Uterus (tissue), 2 donors: Measurements from ENCODE around the gene MAP10.

Experiments
- POLR2A ChIP-seq, 2 donors: fragments of 450-650 bp; IDR thresholded peaks; one replicate each; pipeline ENCODE4 v1.6.1; 2016; ENCODE audit warnings: antibody characterized with exemption in 2 of 2, mild to moderate bottlenecking in 1 of 2, moderate library complexity in 1 of 2
- TF ChIP-seq, protein P1 (sequence below), 4 experiments: fragments of 200-600 bp in 2 of 4; fragments of 450-650 bp in 2 of 4; sonication (generic) in 2 of 4; IDR thresholded peaks; one replicate each; pipeline ENCODE4 v1.5.1; 2016 to 2019; ENCODE audit warnings: antibody characterized with exemption in 4 of 4, mild to moderate bottlenecking in 2 of 4, moderate library complexity in 1 of 4

GRCh38 chr1:232813760-232814159, 8.5 kb downstream of the MAP10 start:
- TF ChIP-seq, protein P1, sequence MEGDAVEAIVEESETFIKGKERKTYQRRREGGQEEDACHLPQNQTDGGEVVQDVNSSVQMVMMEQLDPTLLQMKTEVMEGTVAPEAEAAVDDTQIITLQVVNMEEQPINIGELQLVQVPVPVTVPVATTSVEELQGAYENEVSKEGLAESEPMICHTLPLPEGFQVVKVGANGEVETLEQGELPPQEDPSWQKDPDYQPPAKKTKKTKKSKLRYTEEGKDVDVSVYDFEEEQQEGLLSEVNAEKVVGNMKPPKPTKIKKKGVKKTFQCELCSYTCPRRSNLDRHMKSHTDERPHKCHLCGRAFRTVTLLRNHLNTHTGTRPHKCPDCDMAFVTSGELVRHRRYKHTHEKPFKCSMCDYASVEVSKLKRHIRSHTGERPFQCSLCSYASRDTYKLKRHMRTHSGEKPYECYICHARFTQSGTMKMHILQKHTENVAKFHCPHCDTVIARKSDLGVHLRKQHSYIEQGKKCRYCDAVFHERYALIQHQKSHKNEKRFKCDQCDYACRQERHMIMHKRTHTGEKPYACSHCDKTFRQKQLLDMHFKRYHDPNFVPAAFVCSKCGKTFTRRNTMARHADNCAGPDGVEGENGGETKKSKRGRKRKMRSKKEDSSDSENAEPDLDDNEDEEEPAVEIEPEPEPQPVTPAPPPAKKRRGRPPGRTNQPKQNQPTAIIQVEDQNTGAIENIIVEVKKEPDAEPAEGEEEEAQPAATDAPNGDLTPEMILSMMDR (IDR thresholded peaks at IDR 0.05): no peak
- TF ChIP-seq POLR2A (IDR thresholded peaks at IDR 0.05): no peak
